Spleen (tissue), 7 donors: Measurements from ENCODE around the gene TIGD4.

ENCODE experiments used
- CTCF ChIP-seq, 11 experiments: fragments of 200-600 bp in 7 of 11; fragments of 450-650 bp in 4 of 11; sonication (generic) in 4 of 11; IDR thresholded peaks in 8 of 11; conservative IDR thresholded peaks in 3 of 11; 1 replicate in 7 of 11; 2 replicates in 4 of 11; pipeline versions ENCODE4 v1.4.0 to v1.8.0; 2016 to 2021; ENCODE audit warnings: antibody characterized with exemption in 11 of 11, inconsistent platforms in 4 of 11, mild to moderate bottlenecking in 1 of 11
- POLR2A ChIP-seq, 3 donors: fragments of 450-650 bp; IDR thresholded peaks; one replicate each; pipeline ENCODE4 v1.5.1; 2017; ENCODE audit warnings: antibody characterized with exemption in 3 of 3, mild to moderate bottlenecking in 1 of 3
- POLR2AphosphoS5 ChIP-seq, 3 donors: sonication (generic); formaldehyde crosslinking; IDR thresholded peaks; one replicate each; pipeline ENCODE4 v1.5.1; 2017; ENCODE audit warnings: antibody characterized with exemption in 3 of 3
- donor health status: DM: no; HTN: no; CAD: no; lungs with moderate emphysema.
- donor health status: DM: no; HTN: no; CAD: no.
- donor health status: DM: no; HTN: no; CAD: no.

DNA sequence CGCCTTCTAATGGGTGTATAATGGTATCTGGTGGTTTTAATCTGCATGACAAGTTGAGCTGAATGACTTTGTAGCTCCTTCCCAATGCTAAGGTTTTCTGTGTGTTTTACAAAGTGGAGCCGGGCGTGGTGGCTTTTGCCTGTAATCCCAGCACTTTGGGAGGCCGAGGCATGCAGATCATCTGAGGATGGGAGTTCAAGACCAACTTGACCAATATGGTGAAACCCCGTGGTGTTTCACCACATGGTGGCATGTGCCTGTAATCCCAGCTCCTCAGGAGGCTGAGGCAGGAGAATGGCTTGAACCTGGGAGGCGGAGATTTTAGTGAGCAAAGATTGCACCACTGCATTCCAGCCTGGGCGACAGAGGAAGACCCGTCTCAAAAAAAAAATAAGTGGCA lies 29.1 kb upstream of the TIGD4 start:
- no peak for TF ChIP-seq CTCF (IDR thresholded peaks at IDR 0.05 in 8 of 11, conservative IDR thresholded peaks at IDR 0.05 in 3 of 11)
- TF ChIP-seq POLR2A (IDR thresholded peaks at IDR 0.05): no peak
- no peak for TF ChIP-seq POLR2AphosphoS5 (IDR thresholded peaks at IDR 0.05)
